GM12878 (cell line): ENCODE measurements around the gene MTM1. TPM values are rescaled to one million over a fixed set of nuclear protein-coding genes. Genes with fewer than 3 reads are reported as not detected.

Experiments
- ATAC-seq: fragments of 200-7000 bp; cut with Tn5 transposase; 3 replicates; pipeline ENCODE4 v1.9.1; 2020; ENCODE audit warnings: mild to moderate bottlenecking, moderate library complexity
- BruUV-seq: library from RNA; stranded (reverse); fragments of 400-500 nt; replicated peaks from 2 replicates; lab custom pipeline; 2021; lab: Mats Ljungman, UMichigan
- CTCF ChIA-PET: fragments of 300-600 bp; sonication (Branson Sonifier 250); formaldehyde crosslinking; extraction: SDS; loops from one replicate; lab custom pipeline; 2021; ENCODE audit warnings: inconsistent platforms; lab: Yijun Ruan, JAX
- POLR2A ChIA-PET: fragments of 350-600 bp; formaldehyde crosslinking; extraction: SDS; loops from one replicate; lab custom pipeline; 2021; ENCODE audit warnings: inconsistent platforms; lab: Charles Lee
- RAD21 ChIA-PET: fragments of 300-600 bp; sonication (Branson Sonifier 250); formaldehyde crosslinking; loops from one replicate; lab custom pipeline; 2023; ENCODE audit warnings: antibody characterized with exemption; ENCODE audit not compliant: unreplicated experiment; lab: Charles Lee
- SMC1A ChIA-PET: fragments of 300-600 bp; sonication (Branson Sonifier 250); formaldehyde crosslinking; loops from one replicate; lab custom pipeline; 2023; ENCODE audit not compliant: unreplicated experiment, uncharacterized antibody; lab: Charles Lee
- DNase-seq: peaks from one replicate; pipeline ENCODE4 v3.0.0-alpha.2; 2011; ENCODE audit warnings: low read depth, low spot score
- FAIRE-seq: peaks from 3 replicates; lab custom pipeline; 2011; peaks lifted over from hg19 to GRCh38; lab: Jason Lieb, UNC
- H2AFZ ChIP-seq: 2 replicates; pipeline ENCODE4 v1.6.0; 2011; ENCODE audit warnings: low read depth, low read length, control low read depth; ENCODE audit not compliant: control insufficient read depth
- H3K27ac ChIP-seq: 2 replicates; pipeline ENCODE4 v1.5.1; 2011; ENCODE audit warnings: control low read depth; ENCODE audit not compliant: control insufficient read depth, insufficient read depth
- H3K27me3 ChIP-seq, 2 experiments: replicated peaks in 1 of 2; 2 replicates each; pipeline versions ENCODE4 v1.6.0 to v1.6.1; 2011; ENCODE audit warnings: low read length in 1 of 2; ENCODE audit not compliant: control insufficient read depth in 2 of 2, insufficient read depth in 2 of 2
- H3K36me3 ChIP-seq, 2 experiments: 2 replicates each; pipeline ENCODE4 v1.5.1; 2011; ENCODE audit warnings: low read length in 1 of 2; ENCODE audit not compliant: control insufficient read depth in 2 of 2, insufficient read depth in 2 of 2
- H3K4me1 ChIP-seq: 2 replicates; pipeline ENCODE4 v1.6.1; 2011; ENCODE audit warnings: mild to moderate bottlenecking, low read length, moderate library complexity, mixed read lengths; ENCODE audit not compliant: control insufficient read depth, insufficient read depth
- H3K4me2 ChIP-seq: 2 replicates; pipeline ENCODE4 v1.6.0; 2011; ENCODE audit warnings: control low read depth; ENCODE audit not compliant: control insufficient read depth, insufficient read depth
- H3K4me3 ChIP-seq: fragments of 200-600 bp; sonication (generic); 2 replicates; pipeline ENCODE4 v1.5.1; 2016
- H3K79me2 ChIP-seq: 2 replicates; pipeline ENCODE4 v1.6.0; 2011; ENCODE audit warnings: low read length; ENCODE audit not compliant: control insufficient read depth, insufficient read depth
- H3K9ac ChIP-seq: 2 replicates; pipeline ENCODE4 v1.8.0; 2011; ENCODE audit warnings: low read length, control low read depth, mixed read lengths; ENCODE audit not compliant: control insufficient read depth, insufficient read depth
- H3K9me3 ChIP-seq: replicated peaks from 3 replicates; pipeline ENCODE4 v1.5.1; 2011; ENCODE audit warnings: mild to moderate bottlenecking, low read length; ENCODE audit not compliant: control insufficient read depth, insufficient read depth
- H4K20me1 ChIP-seq: 2 replicates; pipeline ENCODE4 v1.6.0; 2011; ENCODE audit not compliant: control insufficient read depth, insufficient read depth
- ATF7 ChIP-seq: fragments of 450-650 bp; IDR thresholded peaks from 2 replicates; pipeline ENCODE4 v1.6.1; 2016; ENCODE audit warnings: low read depth, mild to moderate bottlenecking
- FOXM1 ChIP-seq: IDR thresholded peaks from 2 replicates; pipeline ENCODE4 v1.6.1; 2012; ENCODE audit warnings: low read depth, mild to moderate bottlenecking, inconsistent platforms, low read length, moderate library complexity
- MEF2A ChIP-seq: IDR thresholded peaks from 2 replicates; pipeline ENCODE4 v1.6.1; 2011; ENCODE audit warnings: low read depth, mild to moderate bottlenecking, low read length, moderate library complexity; ENCODE audit not compliant: insufficient read depth
- RFX5 ChIP-seq: IDR thresholded peaks from 2 replicates; pipeline ENCODE4 v1.6.1; 2011; ENCODE audit warnings: low read depth, low read length, improper control_type of control experiment
- TCF3 ChIP-seq: IDR thresholded peaks from 2 replicates; pipeline ENCODE4 v1.6.1; 2012; ENCODE audit warnings: low read depth, mild to moderate bottlenecking, low read length, borderline replicate concordance; ENCODE audit not compliant: insufficient read depth
- TCF7 ChIP-seq: IDR thresholded peaks from 2 replicates; pipeline ENCODE4 v1.6.1; 2014; ENCODE audit warnings: antibody characterized with exemption, borderline replicate concordance
- ZNF207 ChIP-seq: fragments of 450-650 bp; IDR thresholded peaks from 2 replicates; pipeline ENCODE4 v1.6.1; 2014; ENCODE audit warnings: antibody characterized with exemption, mild to moderate bottlenecking, borderline replicate concordance
- WGBS: methylation state at CpG from one replicate; pipeline ENCODE4 v1.1.6; 2016; ENCODE audit warnings: low lambda C conversion rate; ENCODE audit not compliant: insufficient replicate concordance, insufficient coverage; ENCODE audit errors: missing lambda C conversion rate; 5-methylcytosine and 5-hydroxymethylcytosine counted together
- in situ Hi-C: fragments of 300-500 bp; cut with MboI; formaldehyde crosslinking; loops from 9 replicates; pipeline ENCODE4 v1.14.3; 2018; ENCODE audit warnings: mixed read lengths
- intact Hi-C: fragments of 100-400 bp; cut with micrococcal nuclease; formaldehyde crosslinking; loops from one replicate; pipeline ENCODE4 v1.14.2; 2022; ENCODE audit not compliant: unreplicated experiment
- polyA plus RNA-seq, 11 experiments: library from polyadenylated mRNA; depleted of rRNA in 4 of 11; unstranded in 6 of 11; stranded (reverse) in 5 of 11; fragments of >200 nt; fragmentation: Nextera tagmentation in 4 of 11; fragmentation: Illumina TruSeq in 1 of 11; extraction: Ambion mirVana in 4 of 11; extraction: Trizol in 1 of 11; gene quantifications; 1 replicate in 1 of 11; 2 replicates in 10 of 11; pipeline versions ENCODE4 v1.2.1 to v1.2.3, GENCODE V29; 2011 to 2016; ENCODE audit warnings: inconsistent platforms in 2 of 11, missing spikeins in 2 of 11, low read depth in 1 of 11
- total RNA-seq, 4 experiments: library from RNA; depleted of rRNA in 3 of 4; stranded (reverse); fragments of >200 nt in 3 of 4; fragmentation: Illumina TruSeq in 1 of 4; extraction: Trizol in 1 of 4; gene quantifications; 2 replicates each; pipeline versions ENCODE4 v1.2.1 to v1.2.3, GENCODE V29; 2013 to 2021
- TF ChIP-seq, protein P1 (sequence below): IDR thresholded peaks from 2 replicates; pipeline ENCODE4 v1.6.1; 2012; ENCODE audit warnings: low read depth, low read length, improper control_type of control experiment
- TF ChIP-seq, protein P2 (sequence below): fragments of 450-650 bp; IDR thresholded peaks from 2 replicates; pipeline ENCODE4 v1.6.1; 2018; ENCODE audit warnings: mild to moderate bottlenecking, low read depth, moderate library complexity; ENCODE audit not compliant: partially characterized antibody
- TF ChIP-seq, protein P3 (sequence below): fragments of 450-650 bp; IDR thresholded peaks from 2 replicates; pipeline ENCODE4 v1.6.1; 2017; ENCODE audit warnings: mild to moderate bottlenecking, moderate library complexity

MTM1 gene
- total and polyA plus RNA-seq, 10 of the 15 experiments (the other 5 are each of a cell fraction or from before 2014, with no cell fraction given) = 3.9 to 13.3 (median 8.4) TPM

DNA sequence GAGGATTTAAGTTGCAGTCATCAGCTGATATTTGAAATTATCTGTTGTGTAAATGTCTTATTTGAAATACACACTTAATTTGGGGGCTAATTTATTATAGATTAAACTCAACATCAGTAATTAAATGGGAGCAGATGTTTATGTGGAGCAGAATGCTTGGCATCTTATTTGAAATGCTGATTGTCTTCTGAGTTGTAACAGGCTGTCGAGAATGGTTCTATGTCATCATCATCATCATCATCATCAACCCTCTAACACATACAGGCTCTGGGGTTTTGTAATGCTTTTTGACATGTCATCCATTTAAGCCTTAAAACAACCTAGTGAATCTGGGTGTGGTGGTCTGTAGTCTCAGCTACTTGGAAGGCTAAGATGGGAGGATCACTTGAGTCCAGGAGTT is 133.0 kb downstream of the MTM1 start:
- Histone ChIP-seq H3K79me2 (peaks cover 14% of the 10 kb centered on the region), H3K27me3 (no peaks in the 10 kb centered on the region), H3K4me2 (no peak overlapping the region), H4K20me1 (no peaks in the 10 kb centered on the region), H3K9me3 (no peaks in the 10 kb centered on the region), H3K4me3 (no peak overlapping the region), H2AFZ (no peak overlapping the region), H3K4me1 (no peaks in the 10 kb centered on the region), H3K27ac (no peak overlapping the region), H3K9ac (no peak overlapping the region), H3K36me3 (peaks cover 0 to 5% of the 10 kb centered on the region in 2 experiments; a peak in 1 of 4 replicates)
- FAIRE-seq (no peak), DNase-seq (no peak), ATAC-seq (no peak)
- ChIA-PET CTCF (interaction anchor here (1.6 to 12.8 kb wide), 6 partner anchors 9 to 115 kb away, joined by 3 to 106 read pairs (median 6); no protein-coding TSS in a partner anchor), SMC1A (interaction anchor here (1.0 to 4.6 kb wide), 7 partner anchors 7 to 114 kb away, joined by 3 to 26 read pairs (median 11); no protein-coding TSS in a partner anchor), POLR2A (no interaction called here), RAD21 (interaction anchor here (3.9 kb wide), 1 partner anchor 10 kb away, joined by 16 read pairs; no protein-coding TSS in a partner anchor)
- no peak for TF ChIP-seq TCF7
- TF ChIP-seq, protein P1, sequence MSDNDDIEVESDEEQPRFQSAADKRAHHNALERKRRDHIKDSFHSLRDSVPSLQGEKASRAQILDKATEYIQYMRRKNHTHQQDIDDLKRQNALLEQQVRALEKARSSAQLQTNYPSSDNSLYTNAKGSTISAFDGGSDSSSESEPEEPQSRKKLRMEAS = no peak
- TF ChIP-seq TCF3 = no peak
- TF ChIP-seq, protein P2, sequence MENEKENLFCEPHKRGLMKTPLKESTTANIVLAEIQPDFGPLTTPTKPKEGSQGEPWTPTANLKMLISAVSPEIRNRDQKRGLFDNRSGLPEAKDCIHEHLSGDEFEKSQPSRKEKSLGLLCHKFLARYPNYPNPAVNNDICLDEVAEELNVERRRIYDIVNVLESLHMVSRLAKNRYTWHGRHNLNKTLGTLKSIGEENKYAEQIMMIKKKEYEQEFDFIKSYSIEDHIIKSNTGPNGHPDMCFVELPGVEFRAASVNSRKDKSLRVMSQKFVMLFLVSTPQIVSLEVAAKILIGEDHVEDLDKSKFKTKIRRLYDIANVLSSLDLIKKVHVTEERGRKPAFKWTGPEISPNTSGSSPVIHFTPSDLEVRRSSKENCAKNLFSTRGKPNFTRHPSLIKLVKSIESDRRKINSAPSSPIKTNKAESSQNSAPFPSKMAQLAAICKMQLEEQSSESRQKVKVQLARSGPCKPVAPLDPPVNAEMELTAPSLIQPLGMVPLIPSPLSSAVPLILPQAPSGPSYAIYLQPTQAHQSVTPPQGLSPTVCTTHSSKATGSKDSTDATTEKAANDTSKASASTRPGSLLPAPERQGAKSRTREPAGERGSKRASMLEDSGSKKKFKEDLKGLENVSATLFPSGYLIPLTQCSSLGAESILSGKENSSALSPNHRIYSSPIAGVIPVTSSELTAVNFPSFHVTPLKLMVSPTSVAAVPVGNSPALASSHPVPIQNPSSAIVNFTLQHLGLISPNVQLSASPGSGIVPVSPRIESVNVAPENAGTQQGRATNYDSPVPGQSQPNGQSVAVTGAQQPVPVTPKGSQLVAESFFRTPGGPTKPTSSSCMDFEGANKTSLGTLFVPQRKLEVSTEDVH = no peak
- TF ChIP-seq, protein P3, sequence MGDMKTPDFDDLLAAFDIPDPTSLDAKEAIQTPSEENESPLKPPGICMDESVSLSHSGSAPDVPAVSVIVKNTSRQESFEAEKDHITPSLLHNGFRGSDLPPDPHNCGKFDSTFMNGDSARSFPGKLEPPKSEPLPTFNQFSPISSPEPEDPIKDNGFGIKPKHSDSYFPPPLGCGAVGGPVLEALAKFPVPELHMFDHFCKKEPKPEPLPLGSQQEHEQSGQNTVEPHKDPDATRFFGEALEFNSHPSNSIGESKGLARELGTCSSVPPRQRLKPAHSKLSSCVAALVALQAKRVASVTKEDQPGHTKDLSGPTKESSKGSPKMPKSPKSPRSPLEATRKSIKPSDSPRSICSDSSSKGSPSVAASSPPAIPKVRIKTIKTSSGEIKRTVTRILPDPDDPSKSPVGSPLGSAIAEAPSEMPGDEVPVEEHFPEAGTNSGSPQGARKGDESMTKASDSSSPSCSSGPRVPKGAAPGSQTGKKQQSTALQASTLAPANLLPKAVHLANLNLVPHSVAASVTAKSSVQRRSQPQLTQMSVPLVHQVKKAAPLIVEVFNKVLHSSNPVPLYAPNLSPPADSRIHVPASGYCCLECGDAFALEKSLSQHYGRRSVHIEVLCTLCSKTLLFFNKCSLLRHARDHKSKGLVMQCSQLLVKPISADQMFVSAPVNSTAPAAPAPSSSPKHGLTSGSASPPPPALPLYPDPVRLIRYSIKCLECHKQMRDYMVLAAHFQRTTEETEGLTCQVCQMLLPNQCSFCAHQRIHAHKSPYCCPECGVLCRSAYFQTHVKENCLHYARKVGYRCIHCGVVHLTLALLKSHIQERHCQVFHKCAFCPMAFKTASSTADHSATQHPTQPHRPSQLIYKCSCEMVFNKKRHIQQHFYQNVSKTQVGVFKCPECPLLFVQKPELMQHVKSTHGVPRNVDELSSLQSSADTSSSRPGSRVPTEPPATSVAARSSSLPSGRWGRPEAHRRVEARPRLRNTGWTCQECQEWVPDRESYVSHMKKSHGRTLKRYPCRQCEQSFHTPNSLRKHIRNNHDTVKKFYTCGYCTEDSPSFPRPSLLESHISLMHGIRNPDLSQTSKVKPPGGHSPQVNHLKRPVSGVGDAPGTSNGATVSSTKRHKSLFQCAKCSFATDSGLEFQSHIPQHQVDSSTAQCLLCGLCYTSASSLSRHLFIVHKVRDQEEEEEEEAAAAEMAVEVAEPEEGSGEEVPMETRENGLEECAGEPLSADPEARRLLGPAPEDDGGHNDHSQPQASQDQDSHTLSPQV = no peak
- TF ChIP-seq ZNF207 = no peak
- TF ChIP-seq MEF2A = no peak
- no peak for TF ChIP-seq FOXM1
- no peak for TF ChIP-seq RFX5
- TF ChIP-seq ATF7 = no peak
- no TSS peak for BruUV-seq
- intact Hi-C loops = no loop called here
- 64% methylated on average over 1 of the region's 1 CpG for WGBS
- in situ Hi-C loops = no loop called here
